ENCODE results near the gene SAPCD1. TPM values are rescaled to one million over a fixed set of nuclear protein-coding genes. Genes with fewer than 3 reads are reported as not detected.

The SAPCD1 gene
- total RNA-seq, 1 donor from 2014 or later: 1.2 TPM

- no peaks in the 10 kb centered on the region for H3K27me3 ChIP-seq (ENCODE audit: insufficient read depth, low read length)
- DNase-seq (ENCODE audit: low read depth): peak; percentile 70
- peaks cover 39% of the 10 kb centered on the region for H3K36me3 ChIP-seq (ENCODE audit: insufficient read depth, low read length)
- peak overlapping the region; percentile 87 for H3K27ac Mint-ChIP-seq (ENCODE audit: unreplicated experiment)
- peak overlapping the region; percentile 88 for H3K9ac ChIP-seq (ENCODE audit: low read length)
- peaks cover 33% of the 10 kb centered on the region for H3K79me2 ChIP-seq (ENCODE audit: insufficient read depth, low read length)
- no peak for FAIRE-seq
- no peak for TF ChIP-seq EZH2 (IDR thresholded peaks at IDR 0.05; ENCODE audit: insufficient read depth, low read length)
- TF ChIP-seq CTCF (IDR thresholded peaks at IDR 0.05; ENCODE audit: insufficient read depth, low read depth, low read length): no peak
- peak overlapping the region; percentile 86 for H3K4me3 ChIP-seq (ENCODE audit: insufficient read depth, low read depth, low read length)
- H3K27me3 Mint-ChIP-seq (ENCODE audit: low read depth, unreplicated experiment): no peaks in the 10 kb centered on the region
- peak overlapping the region; percentile 77 for H2AFZ ChIP-seq (ENCODE audit: low read depth, low read length)
- no peaks in the 10 kb centered on the region for H3K9me3 Mint-ChIP-seq (ENCODE audit: unreplicated experiment)
- peak overlapping the region; percentile 77 for H3K27ac ChIP-seq (ENCODE audit: low read depth, low read length)
- peaks cover 29% of the 10 kb centered on the region for H3K4me1 ChIP-seq (ENCODE audit: insufficient read depth, low read length)
- H4K20me1 ChIP-seq (ENCODE audit: insufficient read depth, low read length): peaks cover 58% of the 10 kb centered on the region
- peak overlapping the region; percentile 90 for H3K4me3 Mint-ChIP-seq (ENCODE audit: unreplicated experiment)
- no peaks in the 10 kb centered on the region for H3K9me3 ChIP-seq (ENCODE audit: insufficient read depth, low read depth, low read length)
- peaks cover 23% of the 10 kb centered on the region for H3K4me1 Mint-ChIP-seq (ENCODE audit: low read depth, unreplicated experiment)
- H3K4me2 ChIP-seq (ENCODE audit: low read length): peak overlapping the region; percentile 96
- peaks cover 29% of the 10 kb centered on the region for H3K36me3 Mint-ChIP-seq (ENCODE audit: low read depth, unreplicated experiment)
Measured at GRCh38 chr6:31729515-31729978, 32.9 kb upstream of the SAPCD1 start.

DNA sequence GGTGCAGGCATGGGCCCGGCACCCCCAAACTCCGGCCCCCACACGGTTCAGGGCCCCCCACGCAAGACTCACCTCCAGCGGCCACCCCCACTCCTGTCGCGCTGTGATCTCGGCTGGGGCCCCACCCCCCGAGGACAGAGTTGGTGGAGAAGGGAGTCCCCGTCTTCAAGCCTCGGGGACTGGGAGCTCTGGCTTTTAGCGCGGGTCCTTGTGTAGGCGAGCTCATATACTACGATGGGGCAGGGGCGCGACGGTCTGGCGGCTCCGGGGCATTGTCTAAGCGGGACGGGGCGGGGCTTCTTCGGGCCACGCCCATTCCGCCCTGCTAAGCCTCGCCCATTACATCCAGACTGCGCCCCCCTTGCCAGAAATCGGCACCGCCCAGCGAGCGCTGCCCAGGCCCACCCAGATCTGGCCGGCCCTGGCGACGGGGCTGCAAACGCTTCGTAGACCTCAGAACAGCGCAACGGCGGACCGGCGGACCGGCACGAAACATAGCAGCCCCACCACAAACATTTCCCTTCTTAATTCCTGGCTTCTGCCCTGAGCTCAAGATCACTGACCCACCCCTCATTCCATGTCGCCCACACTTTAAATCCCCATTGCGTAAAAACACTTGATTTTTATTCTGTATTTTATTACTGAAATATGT, 32.4 kb upstream of the SAPCD1 start:
- H3K9me3 Mint-ChIP-seq (ENCODE audit: unreplicated experiment): no peaks in the 10 kb centered on the region
- H3K27me3 Mint-ChIP-seq (ENCODE audit: low read depth, unreplicated experiment): no peaks in the 10 kb centered on the region
- peak overlapping the region; percentile 77 for H2AFZ ChIP-seq (ENCODE audit: low read depth, low read length)
- no peaks in the 10 kb centered on the region for H3K27me3 ChIP-seq (ENCODE audit: insufficient read depth, low read length)
- peaks cover 63% of the 10 kb centered on the region for H4K20me1 ChIP-seq (ENCODE audit: insufficient read depth, low read length)
- H3K4me3 ChIP-seq (ENCODE audit: insufficient read depth, low read depth, low read length): peak overlapping the region; percentile 86
- FAIRE-seq (no peak), DNase-seq (ENCODE audit: low read depth) (peak; percentile 78)
- no peaks in the 10 kb centered on the region for H3K9me3 ChIP-seq (ENCODE audit: insufficient read depth, low read depth, low read length)
- H3K4me1 ChIP-seq (ENCODE audit: insufficient read depth, low read length): peaks cover 29% of the 10 kb centered on the region
- H3K27ac Mint-ChIP-seq (ENCODE audit: unreplicated experiment): peak overlapping the region; percentile 87
- H3K4me3 Mint-ChIP-seq (ENCODE audit: unreplicated experiment): peak overlapping the region; percentile 90
- H3K4me2 ChIP-seq (ENCODE audit: low read length): peak overlapping the region; percentile 96
- H3K79me2 ChIP-seq (ENCODE audit: insufficient read depth, low read length): peaks cover 39% of the 10 kb centered on the region
- peak overlapping the region; percentile 77 for H3K27ac ChIP-seq (ENCODE audit: low read depth, low read length)
- TF ChIP-seq EZH2 (IDR thresholded peaks at IDR 0.05; ENCODE audit: insufficient read depth, low read length) (no peak), CTCF (IDR thresholded peaks at IDR 0.05; ENCODE audit: insufficient read depth, low read depth, low read length) (no peak)
- H3K36me3 ChIP-seq (ENCODE audit: insufficient read depth, low read length): peaks cover 39% of the 10 kb centered on the region
- H3K9ac ChIP-seq (ENCODE audit: low read length): peak overlapping the region; percentile 88
- peaks cover 26% of the 10 kb centered on the region for H3K36me3 Mint-ChIP-seq (ENCODE audit: low read depth, unreplicated experiment)
- peaks cover 23% of the 10 kb centered on the region for H3K4me1 Mint-ChIP-seq (ENCODE audit: low read depth, unreplicated experiment)

DNA sequence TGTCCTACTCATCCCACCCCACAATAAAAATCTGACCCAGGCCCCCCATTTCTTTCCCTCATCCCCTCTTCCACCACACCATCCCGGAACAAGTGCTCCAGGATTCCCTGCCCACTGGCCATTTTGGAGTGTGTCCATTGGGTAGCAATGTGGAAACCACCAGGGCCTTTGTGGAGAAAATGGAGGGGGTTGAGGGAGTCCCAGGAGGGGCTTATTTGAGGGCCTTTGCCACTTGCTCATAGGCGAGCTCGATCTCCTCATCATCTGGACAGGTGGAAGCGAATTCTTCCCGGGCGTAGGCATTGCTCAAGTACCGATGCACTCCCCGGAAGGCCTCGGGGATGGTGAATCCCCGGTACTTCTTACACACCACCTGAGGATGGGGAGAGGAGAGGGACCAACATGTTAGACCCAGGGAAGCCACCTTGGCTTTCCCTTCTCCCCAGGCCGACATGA, 31.8 kb upstream of the SAPCD1 start:
- peaks cover 29% of the 10 kb centered on the region for H3K4me1 ChIP-seq (ENCODE audit: insufficient read depth, low read length)
- H3K79me2 ChIP-seq (ENCODE audit: insufficient read depth, low read length): peaks cover 44% of the 10 kb centered on the region
- H3K27me3 ChIP-seq (ENCODE audit: insufficient read depth, low read length): no peaks in the 10 kb centered on the region
- no peak overlapping the region for H2AFZ ChIP-seq (ENCODE audit: low read depth, low read length)
- TF ChIP-seq EZH2 (IDR thresholded peaks at IDR 0.05; ENCODE audit: insufficient read depth, low read length) (no peak), CTCF (IDR thresholded peaks at IDR 0.05; ENCODE audit: insufficient read depth, low read depth, low read length) (no peak)
- H3K4me1 Mint-ChIP-seq (ENCODE audit: low read depth, unreplicated experiment): peaks cover 23% of the 10 kb centered on the region
- peaks cover 67% of the 10 kb centered on the region for H4K20me1 ChIP-seq (ENCODE audit: insufficient read depth, low read length)
- H3K27me3 Mint-ChIP-seq (ENCODE audit: low read depth, unreplicated experiment): no peaks in the 10 kb centered on the region
- peaks cover 39% of the 10 kb centered on the region for H3K36me3 ChIP-seq (ENCODE audit: insufficient read depth, low read length)
- H3K4me3 Mint-ChIP-seq (ENCODE audit: unreplicated experiment): peak overlapping the region; percentile 90
- H3K27ac Mint-ChIP-seq (ENCODE audit: unreplicated experiment): peak overlapping the region; percentile 66
- H3K4me2 ChIP-seq (ENCODE audit: low read length): peak overlapping the region; percentile 96
- no peaks in the 10 kb centered on the region for H3K9me3 ChIP-seq (ENCODE audit: insufficient read depth, low read depth, low read length)
- no peaks in the 10 kb centered on the region for H3K9me3 Mint-ChIP-seq (ENCODE audit: unreplicated experiment)
- peaks cover 24% of the 10 kb centered on the region for H3K36me3 Mint-ChIP-seq (ENCODE audit: low read depth, unreplicated experiment)
- DNase-seq (ENCODE audit: low read depth): no peak
- H3K27ac ChIP-seq (ENCODE audit: low read depth, low read length): peak overlapping the region; percentile 77
- peak overlapping the region; percentile 88 for H3K9ac ChIP-seq (ENCODE audit: low read length)
- FAIRE-seq: no peak
- peak overlapping the region; percentile 86 for H3K4me3 ChIP-seq (ENCODE audit: insufficient read depth, low read depth, low read length)

All from astrocyte (in vitro differentiated cells and primary cell).